ENCODE measurements around the gene PCBP3. TPM values are rescaled to one million over a fixed set of nuclear protein-coding genes. Genes with fewer than 3 reads are reported as not detected.

PCBP3 gene
- total and polyA plus RNA-seq, 10 of the 15 experiments (the other 5 are each of a cell fraction or from before 2014, with no cell fraction given) = 0.09 to 1.3 (median 0.46) TPM; not detected in 3

GRCh38 chr21:45930792-45931191, 287.3 kb downstream of the PCBP3 start:
- Histone ChIP-seq H3K9ac (ENCODE audit: control insufficient read depth, insufficient read depth, low read length) (no peak overlapping the region), H2AFZ (ENCODE audit: control insufficient read depth, low read depth, low read length) (no peak overlapping the region), H3K27me3 (replicated peaks in 1 of 2; ENCODE audit: control insufficient read depth in 2 of 2, insufficient read depth in 2 of 2, low read length in 1 of 2) (no peaks in the 10 kb centered on the region; a peak in 1 of 4 replicates), H3K9me3 (replicated peaks; ENCODE audit: control insufficient read depth, insufficient read depth, low read length) (no peaks in the 10 kb centered on the region; the same call in 2 of the 3 replicates), H3K79me2 (ENCODE audit: control insufficient read depth, insufficient read depth, low read length) (no peaks in the 10 kb centered on the region), H3K27ac (ENCODE audit: control insufficient read depth, insufficient read depth) (no peak overlapping the region), H3K4me2 (ENCODE audit: control insufficient read depth, insufficient read depth) (no peak overlapping the region), H4K20me1 (ENCODE audit: control insufficient read depth, insufficient read depth) (no peaks in the 10 kb centered on the region), H3K4me1 (ENCODE audit: control insufficient read depth, insufficient read depth, low read length) (no peaks in the 10 kb centered on the region), H3K36me3 (ENCODE audit: control insufficient read depth in 2 of 2, insufficient read depth in 2 of 2, low read length in 1 of 2) (no peaks in the 10 kb centered on the region), H3K4me3 (no peak overlapping the region)
- POLR2A ChIA-PET = no interaction called here
- no peak for ATAC-seq
- in situ Hi-C loops (cut with MboI) (no loop called here), intact Hi-C loops (cut with micrococcal nuclease; ENCODE audit: unreplicated experiment) (no loop called here)
- WGBS (ENCODE audit: insufficient coverage, insufficient replicate concordance, low lambda C conversion rate, missing lambda C conversion rate) = 17% methylated on average over 7 of the region's 7 CpGs
- RAD21 ChIA-PET (ENCODE audit: unreplicated experiment) = no interaction called here
- no peak for FAIRE-seq
- CTCF ChIA-PET = no interaction called here
- SMC1A ChIA-PET (ENCODE audit: uncharacterized antibody, unreplicated experiment) = no interaction called here
- no peak for DNase-seq (ENCODE audit: low read depth, low spot score)
- no TSS peak for BruUV-seq (replicated peaks)
- TF ChIP-seq, protein P1, sequence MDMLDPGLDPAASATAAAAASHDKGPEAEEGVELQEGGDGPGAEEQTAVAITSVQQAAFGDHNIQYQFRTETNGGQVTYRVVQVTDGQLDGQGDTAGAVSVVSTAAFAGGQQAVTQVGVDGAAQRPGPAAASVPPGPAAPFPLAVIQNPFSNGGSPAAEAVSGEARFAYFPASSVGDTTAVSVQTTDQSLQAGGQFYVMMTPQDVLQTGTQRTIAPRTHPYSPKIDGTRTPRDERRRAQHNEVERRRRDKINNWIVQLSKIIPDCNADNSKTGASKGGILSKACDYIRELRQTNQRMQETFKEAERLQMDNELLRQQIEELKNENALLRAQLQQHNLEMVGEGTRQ (IDR thresholded peaks at IDR 0.05; ENCODE audit: borderline replicate concordance, low read depth, low read length) = no peak
- TF ChIP-seq JUND (IDR thresholded peaks at IDR 0.05; ENCODE audit: low read depth, low read length) (no peak), CEBPB (IDR thresholded peaks at IDR 0.05; ENCODE audit: borderline replicate concordance in 1 of 2, low read depth in 2 of 2, low read length in 2 of 2) (no peak), KLF5 (IDR thresholded peaks at IDR 0.05; ENCODE audit: partially characterized antibody) (no peak), ZZZ3 (IDR thresholded peaks at IDR 0.05; ENCODE audit: control insufficient read depth, insufficient read length, low read depth) (no peak), RAD51 (IDR thresholded peaks at IDR 0.05) (no peak)

DNA sequence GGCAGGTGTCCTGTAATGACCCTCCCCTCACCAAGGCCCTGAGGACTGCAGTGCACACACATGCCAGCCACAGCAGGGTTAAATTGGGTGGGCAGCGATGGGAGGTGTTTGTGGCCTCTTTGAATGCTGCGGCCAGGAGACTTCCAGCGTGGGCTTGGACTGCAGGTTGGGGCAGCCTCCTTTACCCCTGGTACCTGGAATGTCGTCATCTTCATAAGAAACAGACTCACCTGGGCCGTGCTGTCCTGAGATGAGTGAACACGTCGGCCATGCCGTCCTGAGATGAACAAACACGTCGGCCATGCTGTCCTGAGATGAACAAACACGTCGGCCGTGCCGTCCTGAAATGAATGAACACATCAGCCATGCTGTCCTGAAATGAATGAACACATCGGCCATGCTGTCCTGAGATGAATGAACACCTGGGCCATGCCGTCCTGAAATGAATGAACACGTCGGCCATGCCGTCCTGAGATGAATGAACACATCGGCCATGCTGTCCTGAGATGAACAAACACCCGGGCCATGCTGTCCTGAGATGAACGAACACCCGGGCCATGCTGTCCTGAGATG, 288.0 kb downstream of the PCBP3 start:
- H4K20me1 ChIP-seq (ENCODE audit: control insufficient read depth, insufficient read depth) = no peaks in the 10 kb centered on the region
- SMC1A ChIA-PET (ENCODE audit: uncharacterized antibody, unreplicated experiment) = no interaction called here
- no peaks in the 10 kb centered on the region; the same call in 2 of the 3 replicates for H3K9me3 ChIP-seq (replicated peaks; ENCODE audit: control insufficient read depth, insufficient read depth, low read length)
- DNase-seq (ENCODE audit: low read depth, low spot score) (no peak), FAIRE-seq (no peak), ATAC-seq (no peak)
- no peak overlapping the region for H3K4me2 ChIP-seq (ENCODE audit: control insufficient read depth, insufficient read depth)
- no peak overlapping the region for H3K9ac ChIP-seq (ENCODE audit: control insufficient read depth, insufficient read depth, low read length)
- in situ Hi-C loops (cut with MboI) (no loop called here), intact Hi-C loops (cut with micrococcal nuclease; ENCODE audit: unreplicated experiment) (no loop called here)
- POLR2A ChIA-PET = no interaction called here
- no peak overlapping the region for H3K27ac ChIP-seq (ENCODE audit: control insufficient read depth, insufficient read depth)
- no peaks in the 10 kb centered on the region for H3K79me2 ChIP-seq (ENCODE audit: control insufficient read depth, insufficient read depth, low read length)
- CTCF ChIA-PET = no interaction called here
- RAD21 ChIA-PET (ENCODE audit: unreplicated experiment) = no interaction called here
- H3K27me3 ChIP-seq (replicated peaks in 1 of 2; ENCODE audit: control insufficient read depth in 2 of 2, insufficient read depth in 2 of 2, low read length in 1 of 2) = no peaks in the 10 kb centered on the region; a peak in 2 of 4 replicates
- no TSS peak for BruUV-seq (replicated peaks)
- no peaks in the 10 kb centered on the region for H3K4me1 ChIP-seq (ENCODE audit: control insufficient read depth, insufficient read depth, low read length)
- WGBS (ENCODE audit: insufficient coverage, insufficient replicate concordance, low lambda C conversion rate, missing lambda C conversion rate) = 13% methylated on average over 23 of the region's 23 CpGs
- H3K4me3 ChIP-seq = no peak overlapping the region
- H2AFZ ChIP-seq (ENCODE audit: control insufficient read depth, low read depth, low read length) = no peak overlapping the region
- no peaks in the 10 kb centered on the region for H3K36me3 ChIP-seq (ENCODE audit: control insufficient read depth in 2 of 2, insufficient read depth in 2 of 2, low read length in 1 of 2)
- TF ChIP-seq JUNB (IDR thresholded peaks at IDR 0.05) (peak; percentile 55; the same call in 1 of the 2 replicates), SP1 (IDR thresholded peaks at IDR 0.05; ENCODE audit: low read depth, low read length) (no peak), MTA3 (IDR thresholded peaks at IDR 0.05; ENCODE audit: borderline replicate concordance, low read length) (no peak), RELA (IDR thresholded peaks at IDR 0.05; ENCODE audit: borderline replicate concordance, partially characterized antibody) (no peak), ZNF384 (IDR thresholded peaks at IDR 0.05; ENCODE audit: borderline replicate concordance, low read depth, low read length) (no peak), BCL11A (IDR thresholded peaks at IDR 0.05; ENCODE audit: low read depth, low read length) (peak; percentile 34; the same call in 1 of the 2 replicates), ETV6 (conservative IDR thresholded peaks at IDR 0.05 in 1 of 2, IDR thresholded peaks at IDR 0.05 in 1 of 2; ENCODE audit: borderline replicate concordance in 1 of 2, low read depth in 1 of 2) (no peak), HDGF (IDR thresholded peaks at IDR 0.05) (no peak), IRF4 (IDR thresholded peaks at IDR 0.05; ENCODE audit: low read depth, low read length) (peak; percentile 52; the same call in 1 of the 2 replicates)
- TF ChIP-seq, protein P2, sequence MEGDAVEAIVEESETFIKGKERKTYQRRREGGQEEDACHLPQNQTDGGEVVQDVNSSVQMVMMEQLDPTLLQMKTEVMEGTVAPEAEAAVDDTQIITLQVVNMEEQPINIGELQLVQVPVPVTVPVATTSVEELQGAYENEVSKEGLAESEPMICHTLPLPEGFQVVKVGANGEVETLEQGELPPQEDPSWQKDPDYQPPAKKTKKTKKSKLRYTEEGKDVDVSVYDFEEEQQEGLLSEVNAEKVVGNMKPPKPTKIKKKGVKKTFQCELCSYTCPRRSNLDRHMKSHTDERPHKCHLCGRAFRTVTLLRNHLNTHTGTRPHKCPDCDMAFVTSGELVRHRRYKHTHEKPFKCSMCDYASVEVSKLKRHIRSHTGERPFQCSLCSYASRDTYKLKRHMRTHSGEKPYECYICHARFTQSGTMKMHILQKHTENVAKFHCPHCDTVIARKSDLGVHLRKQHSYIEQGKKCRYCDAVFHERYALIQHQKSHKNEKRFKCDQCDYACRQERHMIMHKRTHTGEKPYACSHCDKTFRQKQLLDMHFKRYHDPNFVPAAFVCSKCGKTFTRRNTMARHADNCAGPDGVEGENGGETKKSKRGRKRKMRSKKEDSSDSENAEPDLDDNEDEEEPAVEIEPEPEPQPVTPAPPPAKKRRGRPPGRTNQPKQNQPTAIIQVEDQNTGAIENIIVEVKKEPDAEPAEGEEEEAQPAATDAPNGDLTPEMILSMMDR (IDR thresholded peaks at IDR 0.05 in 2 of 3, conservative IDR thresholded peaks at IDR 0.05 in 1 of 3; ENCODE audit: control insufficient read depth in 2 of 3, extremely low read depth in 1 of 3, insufficient read depth in 1 of 3, low read depth in 3 of 3, low read length in 3 of 3) = no peak

Measured in GM12878 (cell line).